ENCODE results near the gene PLEKHA4. TPM values are rescaled to one million over a fixed set of nuclear protein-coding genes. Genes with fewer than 3 reads are reported as not detected.
"Not testable (repeated sequence)": the region's sequence is repeated elsewhere in the genome, so short reads cannot be mapped to it uniquely, and the experiment has no call there.

Gene PLEKHA4, protein sequence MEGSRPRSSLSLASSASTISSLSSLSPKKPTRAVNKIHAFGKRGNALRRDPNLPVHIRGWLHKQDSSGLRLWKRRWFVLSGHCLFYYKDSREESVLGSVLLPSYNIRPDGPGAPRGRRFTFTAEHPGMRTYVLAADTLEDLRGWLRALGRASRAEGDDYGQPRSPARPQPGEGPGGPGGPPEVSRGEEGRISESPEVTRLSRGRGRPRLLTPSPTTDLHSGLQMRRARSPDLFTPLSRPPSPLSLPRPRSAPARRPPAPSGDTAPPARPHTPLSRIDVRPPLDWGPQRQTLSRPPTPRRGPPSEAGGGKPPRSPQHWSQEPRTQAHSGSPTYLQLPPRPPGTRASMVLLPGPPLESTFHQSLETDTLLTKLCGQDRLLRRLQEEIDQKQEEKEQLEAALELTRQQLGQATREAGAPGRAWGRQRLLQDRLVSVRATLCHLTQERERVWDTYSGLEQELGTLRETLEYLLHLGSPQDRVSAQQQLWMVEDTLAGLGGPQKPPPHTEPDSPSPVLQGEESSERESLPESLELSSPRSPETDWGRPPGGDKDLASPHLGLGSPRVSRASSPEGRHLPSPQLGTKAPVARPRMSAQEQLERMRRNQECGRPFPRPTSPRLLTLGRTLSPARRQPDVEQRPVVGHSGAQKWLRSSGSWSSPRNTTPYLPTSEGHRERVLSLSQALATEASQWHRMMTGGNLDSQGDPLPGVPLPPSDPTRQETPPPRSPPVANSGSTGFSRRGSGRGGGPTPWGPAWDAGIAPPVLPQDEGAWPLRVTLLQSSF
- total RNA-seq = 10.8 TPM

DNA sequence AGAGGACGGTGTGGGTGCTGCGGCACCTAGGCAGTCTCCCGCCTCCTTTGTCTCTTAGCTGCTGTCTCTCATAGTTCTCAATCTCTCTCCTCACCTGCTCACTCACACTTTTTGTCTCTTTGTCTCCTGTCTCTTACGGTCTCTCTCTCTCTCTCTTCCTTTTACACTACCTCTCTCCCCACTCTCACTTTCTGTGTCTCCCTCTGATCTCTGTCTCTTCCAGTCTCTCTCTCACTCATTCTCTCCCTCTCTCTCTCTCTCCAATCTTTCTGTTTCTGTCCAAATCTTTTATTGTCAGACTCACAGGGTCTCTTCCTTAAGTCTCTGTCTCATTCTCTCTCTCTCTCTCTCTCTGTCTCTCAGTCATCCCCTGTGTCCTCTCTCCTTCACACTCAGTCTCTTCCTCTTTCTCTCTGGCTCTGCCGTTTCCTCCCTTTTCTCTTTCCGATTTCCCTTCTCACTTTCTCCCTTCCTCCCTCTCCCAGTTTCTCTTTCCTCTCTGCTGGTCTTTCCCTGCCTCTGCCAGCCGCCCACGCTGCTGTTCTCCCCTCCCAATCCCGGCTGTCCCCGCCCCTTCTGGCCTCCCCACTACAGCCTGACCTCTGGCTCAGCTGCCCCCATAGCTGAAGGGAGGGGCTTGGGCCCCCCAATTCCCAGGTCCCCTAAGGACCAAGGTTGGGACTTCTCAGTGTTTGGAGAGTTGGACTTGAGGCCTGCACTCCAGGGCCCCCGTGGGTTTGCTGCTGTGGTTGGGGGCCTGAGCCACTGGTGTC lies at the start of gene PLEKHA4:
Gene PLEKHA4, minus strand, starts transcription at position 504 of the 773 bp plus-strand sequence. CDS start 997 bp downstream, outside the sequence.
- DNase-seq (ENCODE audit: low read depth in 2 of 3, low spot score in 2 of 3) = no peak

DNA sequence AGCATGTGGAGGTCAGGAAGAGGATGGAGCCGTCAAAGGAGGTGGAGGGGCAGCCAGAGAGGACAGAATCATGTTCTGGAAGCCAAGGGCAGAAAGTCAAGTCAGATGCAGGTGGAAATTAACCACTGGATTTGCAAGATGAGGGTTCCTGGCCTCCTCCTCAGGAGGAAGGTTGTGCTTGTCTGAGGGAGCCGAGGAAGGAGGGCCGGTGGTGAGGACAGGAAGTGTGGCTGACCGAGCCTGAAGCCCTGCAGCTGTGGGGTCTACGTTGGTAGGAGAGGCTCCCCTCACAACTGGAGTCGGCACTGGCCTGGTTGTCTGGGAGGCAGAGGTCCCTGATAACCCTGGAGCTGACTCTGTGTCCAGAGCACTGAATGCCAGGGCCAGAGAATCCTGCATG lies 49.7 kb upstream of the PLEKHA4 start:
- DNase-seq (ENCODE audit: low read depth in 2 of 3, low spot score in 2 of 3) = no peak

DNA sequence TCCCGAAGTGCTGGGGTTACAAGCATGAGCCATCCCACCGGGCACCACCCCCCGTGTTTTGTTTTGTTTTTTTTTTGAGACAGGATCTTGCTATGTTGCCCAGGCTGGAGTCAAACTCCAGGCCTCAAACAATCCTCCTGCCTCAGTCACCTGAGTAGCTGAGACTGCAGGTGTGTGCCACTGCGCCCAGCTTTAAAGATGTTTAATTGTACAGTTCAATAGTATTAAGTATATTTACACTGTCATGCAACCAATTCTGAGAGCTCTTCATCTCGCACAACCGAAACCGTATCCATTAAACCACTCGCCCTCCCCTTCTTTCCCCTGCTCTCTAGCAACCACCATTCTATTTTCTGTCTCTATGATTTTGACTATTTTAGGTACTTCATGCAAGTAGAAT lies 47.3 kb upstream of the PLEKHA4 start:
- DNase-seq (ENCODE audit: low read depth in 2 of 3, low spot score in 2 of 3) = no peak

DNA sequence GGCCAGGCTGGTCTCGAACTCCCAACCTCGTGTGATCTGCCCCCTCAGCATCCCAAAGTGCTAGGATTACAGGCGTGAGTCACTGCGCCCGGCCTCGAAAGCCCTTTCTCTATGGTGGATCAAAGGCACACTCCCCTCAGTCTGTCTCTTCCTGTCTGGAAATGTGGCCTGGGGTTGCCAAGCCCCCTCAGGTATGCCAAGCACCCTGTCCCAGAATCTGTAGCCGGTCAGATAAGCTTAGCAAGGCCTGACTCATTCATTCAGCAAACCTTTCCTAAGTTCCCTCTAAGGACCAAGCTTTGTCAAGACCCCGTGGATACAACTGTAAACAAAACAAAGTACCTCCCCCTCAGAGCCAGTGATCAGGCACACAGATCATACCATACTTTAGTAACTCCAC lies 45.8 kb upstream of the PLEKHA4 start:
- no peak for DNase-seq (ENCODE audit: low read depth in 2 of 3, low spot score in 2 of 3)

DNA sequence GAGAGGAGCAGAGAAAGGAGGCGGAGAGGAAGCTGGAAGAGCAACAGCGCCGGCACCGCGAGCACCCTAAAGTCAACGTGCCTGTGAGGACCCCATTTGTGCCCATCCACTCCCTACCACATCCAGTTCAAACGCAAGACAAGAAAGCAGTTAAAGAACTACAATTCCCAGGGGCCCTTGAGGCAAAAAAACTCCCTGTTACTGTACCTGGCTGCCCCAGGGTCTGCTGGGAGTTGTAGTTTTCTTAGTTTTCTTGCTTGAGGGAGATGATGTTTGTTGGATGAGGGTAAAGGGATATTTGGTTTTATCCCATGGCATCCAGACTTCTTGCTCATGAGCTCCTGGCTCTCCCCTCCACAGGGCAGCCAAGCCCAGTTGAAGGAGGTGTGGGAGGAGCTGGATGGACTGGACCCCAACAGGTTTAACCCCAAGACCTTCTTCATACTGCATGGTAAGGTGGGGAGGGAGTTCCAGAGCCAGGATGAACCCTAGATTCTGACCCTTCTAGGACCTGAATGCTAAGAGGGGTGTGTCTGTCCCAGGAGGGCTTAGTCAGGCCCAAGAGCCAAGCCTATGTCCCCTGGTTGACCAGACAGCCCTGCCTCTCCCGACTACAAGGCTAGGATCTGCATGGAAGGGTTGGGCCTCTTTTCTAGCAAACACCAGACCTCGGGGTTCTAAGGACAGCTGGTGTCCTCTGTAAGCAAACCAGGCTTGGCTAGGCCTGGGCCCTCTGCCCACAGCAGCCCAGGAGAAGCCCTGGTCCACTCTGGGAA lies 44.9 kb upstream of the PLEKHA4 start:
- peak in 2 of 3 donors; percentile 9 to 48 for DNase-seq (ENCODE audit: low read depth in 2 of 3, low spot score in 2 of 3)

DNA sequence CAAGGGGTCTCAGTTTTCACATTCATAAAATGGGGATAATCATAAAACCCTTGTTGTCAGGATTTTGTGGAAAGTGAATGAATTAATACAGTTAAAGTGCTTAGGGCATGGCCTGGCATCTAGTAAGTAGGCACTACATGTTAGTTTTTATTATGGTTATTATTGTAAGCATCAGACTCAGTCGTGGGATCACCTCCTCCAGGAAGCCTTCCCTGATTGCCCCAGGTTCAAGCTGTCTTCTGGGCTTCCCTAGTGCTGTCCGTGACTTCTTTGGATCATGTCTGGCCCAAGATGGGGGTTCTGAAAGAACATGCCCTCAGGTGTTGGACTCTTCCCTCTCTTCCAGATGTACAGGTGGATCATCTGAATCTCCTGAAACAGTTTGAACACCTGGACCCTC lies 42.4 kb upstream of the PLEKHA4 start:
- no peak for DNase-seq (ENCODE audit: low read depth in 2 of 3, low spot score in 2 of 3)

DNA sequence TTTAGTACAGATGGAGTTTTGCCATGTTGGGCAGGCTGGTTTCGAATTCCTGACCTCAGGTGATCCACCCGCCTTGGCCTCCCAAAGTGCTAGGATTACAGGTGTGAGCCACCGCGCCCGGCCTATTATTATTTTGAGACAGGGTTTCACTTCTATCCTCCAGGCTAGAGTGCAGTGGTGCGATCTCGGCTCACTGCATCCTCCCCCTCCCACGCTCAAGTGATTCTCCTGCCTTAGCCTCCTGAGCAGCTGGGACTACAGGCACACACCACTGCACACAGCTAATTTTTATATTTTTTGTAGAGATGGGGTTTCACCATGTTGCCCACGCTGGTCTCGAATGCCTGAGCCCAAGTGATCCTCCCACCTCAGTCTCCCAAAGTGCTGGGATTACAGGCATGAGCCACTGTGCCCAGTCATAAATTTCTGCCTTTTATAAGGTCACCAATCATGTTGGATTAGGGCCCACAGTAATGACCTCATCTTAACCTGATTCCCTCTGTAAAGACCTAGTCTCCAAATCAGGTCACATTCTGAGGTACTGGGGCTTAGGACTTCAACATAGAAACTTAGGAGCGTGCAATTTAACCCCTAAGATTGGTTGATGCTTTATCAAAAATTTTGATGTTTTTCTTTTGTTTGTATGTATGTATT lies 41.1 kb upstream of the PLEKHA4 start:
- not testable (repeated sequence) for DNase-seq (ENCODE audit: low read depth in 2 of 3, low spot score in 2 of 3)

DNA sequence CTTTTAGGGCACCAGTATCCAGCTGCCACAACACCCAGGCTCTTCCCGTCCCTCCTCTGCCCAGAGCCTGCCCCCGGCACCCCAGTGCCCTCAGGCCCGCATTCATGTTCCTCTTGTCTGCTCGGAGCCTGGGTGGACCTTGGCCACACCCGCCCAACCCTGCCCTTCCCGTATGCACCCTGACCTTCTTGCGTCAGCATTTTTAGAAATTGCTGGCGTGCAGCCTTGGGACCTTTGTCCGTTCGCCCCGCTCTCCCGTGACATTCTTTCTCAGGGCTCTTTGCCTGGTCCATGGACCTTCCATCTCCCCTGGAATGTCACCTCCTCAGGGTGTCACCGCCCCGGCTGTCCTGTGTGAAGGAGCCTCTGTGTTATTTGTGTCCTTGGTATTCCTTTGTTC lies 39.3 kb upstream of the PLEKHA4 start:
- DNase-seq (ENCODE audit: low read depth in 2 of 3, low spot score in 2 of 3) = no peak

DNA sequence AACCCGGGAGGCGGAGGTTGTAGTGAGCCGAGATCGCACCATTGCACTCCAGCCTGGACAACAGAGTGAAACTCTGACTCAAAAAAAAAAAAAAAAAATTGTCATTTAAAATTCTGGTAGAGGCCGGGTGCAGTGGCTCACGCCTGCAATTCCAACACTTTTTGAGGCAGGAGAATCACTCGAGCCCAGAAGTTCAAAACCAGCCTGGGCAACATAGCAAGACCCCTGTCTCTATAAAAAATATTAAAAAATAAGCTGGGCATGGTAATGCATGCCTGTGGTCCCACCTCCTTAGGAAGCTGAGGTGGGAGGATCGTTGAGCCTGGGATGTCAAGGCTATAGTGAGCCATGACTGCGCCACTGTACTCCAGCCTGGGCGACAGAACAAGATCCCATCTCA lies 37.9 kb upstream of the PLEKHA4 start:
- DNase-seq (ENCODE audit: low read depth in 2 of 3, low spot score in 2 of 3) = no peak

DNA sequence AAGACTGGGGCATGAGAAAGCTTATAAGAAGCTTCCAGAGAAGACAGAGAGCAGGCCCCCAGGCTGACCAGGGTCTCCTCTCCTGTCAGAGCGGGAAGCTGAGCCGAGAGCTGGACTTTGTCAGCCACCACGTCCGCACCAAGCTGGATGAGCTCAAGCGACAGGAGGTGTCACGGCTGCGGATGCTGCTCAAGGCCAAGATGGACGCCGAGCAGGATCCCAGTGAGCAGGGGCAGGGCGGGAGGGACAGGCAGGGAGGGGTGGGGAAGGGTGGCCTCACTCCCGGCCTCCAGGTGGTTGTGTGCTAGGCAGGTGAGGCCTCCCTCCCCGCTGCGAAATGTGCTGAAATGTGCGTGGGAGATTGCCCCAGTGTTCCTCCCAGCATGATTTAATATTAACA lies 37.2 kb upstream of the PLEKHA4 start:
- DNase-seq (ENCODE audit: low read depth in 2 of 3, low spot score in 2 of 3) = no peak

DNA sequence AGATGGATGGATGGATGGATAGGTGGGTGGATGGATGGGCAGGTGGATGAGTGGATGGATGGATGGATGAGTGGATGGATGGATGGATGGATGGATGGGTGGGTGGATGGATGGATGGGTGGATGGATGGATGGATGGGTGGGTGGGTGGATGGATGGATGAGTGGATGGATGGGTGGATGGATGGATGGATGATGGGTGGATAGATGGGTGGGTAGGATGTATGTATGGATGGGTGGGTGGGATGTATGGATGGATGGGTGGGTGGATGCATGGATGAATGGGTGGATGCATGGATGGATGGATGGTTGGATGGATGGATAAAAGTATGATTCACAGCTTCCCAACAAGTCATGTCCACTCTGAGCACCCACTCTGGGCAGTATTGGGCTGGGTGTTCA lies 35.4 kb upstream of the PLEKHA4 start:
- DNase-seq (ENCODE audit: low read depth in 2 of 3, low spot score in 2 of 3) = not testable (repeated sequence)

DNA sequence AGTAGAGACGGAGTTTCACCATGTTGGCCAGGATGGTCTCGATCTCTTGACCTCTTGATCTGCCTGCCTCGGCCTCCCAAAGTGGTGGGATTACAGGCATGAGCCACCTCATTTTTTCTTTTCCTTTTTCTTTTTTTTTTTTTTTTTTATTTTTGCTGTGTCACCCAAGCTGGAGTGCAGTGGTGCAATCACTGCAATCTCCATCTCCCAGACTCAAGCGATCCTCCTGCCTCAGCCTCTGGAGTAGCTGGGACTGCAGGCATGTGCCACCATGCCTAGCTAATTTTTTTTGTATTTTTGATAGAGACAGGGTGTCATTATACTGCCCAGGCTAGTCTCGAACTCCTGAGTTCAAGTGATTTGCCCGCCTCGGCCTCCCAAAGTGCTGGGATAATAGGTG lies 33.9 kb upstream of the PLEKHA4 start:
- not testable (repeated sequence) for DNase-seq (ENCODE audit: low read depth in 2 of 3, low spot score in 2 of 3)

DNA sequence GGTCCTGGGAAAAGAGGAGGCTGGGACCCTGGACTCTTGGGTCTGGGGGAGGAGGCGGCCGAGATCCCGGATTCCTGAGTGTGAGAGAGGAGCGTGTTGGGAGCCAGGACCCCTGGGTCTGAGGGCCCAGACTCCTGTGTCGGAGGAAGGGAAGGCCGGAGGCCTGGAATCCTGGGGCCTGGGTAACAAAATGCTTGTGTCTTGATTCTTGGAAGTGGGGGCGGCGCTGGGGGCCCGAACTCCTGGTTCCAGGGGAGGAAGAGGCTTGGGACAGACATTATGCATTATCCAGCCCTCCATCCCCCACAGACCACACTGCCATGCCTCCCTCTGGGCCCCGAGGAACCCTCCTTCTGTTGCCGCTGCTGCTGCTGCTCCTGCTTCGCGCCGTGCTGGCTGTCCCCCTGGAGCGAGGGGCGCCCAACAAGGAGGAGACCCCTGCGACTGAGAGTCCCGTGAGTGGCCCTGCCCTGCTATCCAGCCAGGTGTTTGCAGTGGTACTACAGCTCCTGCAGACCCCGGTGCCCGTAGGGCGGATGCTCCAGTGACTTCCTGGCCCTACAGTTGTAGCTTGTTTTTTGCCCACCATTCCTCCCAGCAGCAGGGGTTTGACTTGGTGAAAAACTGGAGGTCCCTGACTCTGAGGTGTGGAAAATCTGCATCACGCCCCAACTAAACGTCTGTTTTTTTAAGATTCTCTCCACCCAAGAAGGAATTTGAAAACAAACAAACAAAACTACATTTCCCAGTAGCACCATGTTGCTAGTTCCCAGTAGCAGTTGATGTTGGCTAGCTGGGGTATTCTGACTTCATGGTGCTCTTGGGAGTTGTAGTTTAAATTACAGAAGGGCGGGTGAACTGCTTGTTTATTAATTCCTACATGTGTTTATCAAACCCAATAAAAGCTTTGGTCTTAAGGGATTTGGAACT lies 32.3 kb upstream of the PLEKHA4 start:
- DNase-seq (ENCODE audit: low read depth in 2 of 3, low spot score in 2 of 3) = peak in 1 of 3 donors; percentile 48

DNA sequence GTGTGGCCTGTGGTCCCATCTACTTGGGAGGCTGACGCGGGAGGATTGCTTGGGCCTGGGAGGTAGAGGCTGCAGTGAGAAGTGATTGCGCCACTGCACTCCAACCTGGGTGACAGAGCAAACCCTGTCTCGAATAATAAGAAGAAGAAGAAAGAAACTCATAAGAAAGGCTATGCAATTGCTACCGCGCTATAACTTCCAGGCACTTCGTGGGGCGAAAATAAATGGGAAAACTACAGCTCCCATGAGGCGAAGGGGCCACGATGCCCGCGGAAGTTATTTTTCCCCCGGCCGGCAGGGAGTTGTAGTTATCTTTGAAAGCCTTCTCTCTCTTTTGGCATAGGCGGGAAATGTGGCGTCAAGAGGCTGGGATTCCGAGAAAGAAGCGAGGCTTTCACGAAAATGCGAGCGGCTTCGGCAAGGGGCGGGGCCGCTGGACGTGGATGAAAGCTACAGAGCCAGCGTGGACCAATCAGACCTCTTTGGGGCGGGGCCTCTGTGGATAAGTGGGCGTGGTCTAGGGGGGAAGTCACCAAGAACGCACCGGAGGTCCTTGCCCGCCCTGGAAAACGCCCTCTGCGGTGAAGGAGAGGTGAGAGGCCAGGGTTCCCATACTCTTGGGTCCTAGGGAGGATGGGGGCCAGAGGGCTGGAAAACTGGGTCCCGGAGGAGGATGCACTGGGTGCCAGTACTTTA lies 31.5 kb upstream of the PLEKHA4 start, which contains the start of gene NUCB1:
Gene NUCB1, plus strand, starts transcription at position 532 of the 696 bp plus-strand sequence. CDS start 485 bp downstream, outside the sequence.
- peak; percentile 91 to 99 (median 99) for DNase-seq (ENCODE audit: low read depth in 2 of 3, low spot score in 2 of 3)

DNA sequence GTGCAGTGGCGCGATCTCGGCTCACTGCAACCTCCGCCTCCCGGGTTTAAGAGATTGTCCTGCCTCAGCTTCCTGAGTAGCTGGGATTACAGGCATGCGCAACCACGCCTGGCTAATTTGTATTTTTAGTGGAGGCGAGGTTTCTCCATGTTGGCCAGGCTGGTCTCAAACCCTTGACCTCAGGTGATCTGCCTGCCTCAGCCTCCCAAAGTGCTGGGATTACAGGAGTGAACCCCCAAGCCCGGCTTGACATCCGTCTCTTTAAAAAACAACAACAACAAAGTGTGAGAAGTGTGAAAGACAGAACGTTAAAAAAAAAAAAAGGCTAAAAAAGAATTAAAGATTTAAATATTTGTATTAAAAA lies 31.0 kb upstream of the PLEKHA4 start:
- not testable (repeated sequence) for DNase-seq (ENCODE audit: low read depth in 2 of 3, low spot score in 2 of 3)

DNA sequence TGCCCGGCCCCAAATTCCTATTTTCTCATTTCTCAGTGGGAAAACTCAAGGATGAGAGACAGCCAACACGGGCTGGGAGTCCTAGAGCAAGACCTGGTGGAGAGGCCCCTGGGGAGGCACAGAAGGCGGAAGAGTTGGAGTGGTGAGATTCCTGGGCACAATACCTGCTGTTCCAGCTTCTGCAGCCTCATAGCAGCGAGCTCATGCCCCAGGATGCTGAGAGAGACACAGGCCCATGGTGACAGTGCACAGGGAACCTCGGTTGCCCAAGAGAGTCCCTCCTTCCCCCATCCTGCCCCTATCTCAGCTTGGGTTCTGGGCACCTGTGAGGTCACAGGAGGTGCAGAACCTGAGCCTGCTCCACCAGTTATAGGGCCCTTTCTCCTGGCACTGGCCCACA lies 28.8 kb upstream of the PLEKHA4 start:
- no peak for DNase-seq (ENCODE audit: low read depth in 2 of 3, low spot score in 2 of 3)

DNA sequence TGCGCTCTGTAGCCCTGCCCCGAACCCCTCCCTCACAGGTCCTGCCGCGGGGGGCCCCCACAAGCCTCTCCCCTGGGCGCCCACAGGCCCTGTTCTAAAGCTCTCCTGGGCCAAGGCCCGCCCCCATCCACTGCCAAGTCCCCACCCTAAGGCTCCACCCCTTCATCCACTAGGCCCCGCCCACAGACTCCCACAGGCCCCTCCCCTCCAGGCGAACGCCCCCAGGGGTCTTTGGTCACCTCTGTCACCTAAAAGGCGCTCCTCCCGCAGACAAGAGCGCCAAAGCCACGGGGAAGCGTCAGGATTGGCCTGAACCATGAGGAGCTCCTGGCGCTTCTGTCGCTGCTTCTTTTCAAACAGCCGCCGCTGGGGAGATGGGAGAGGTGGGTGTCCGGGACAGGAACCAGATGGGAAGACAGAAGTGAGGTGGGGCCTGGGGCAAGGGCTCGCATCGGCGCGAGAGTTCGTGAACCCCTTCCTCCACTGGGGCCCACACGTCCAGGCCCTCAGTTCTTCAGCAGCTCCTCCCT lies 27.8 kb upstream of the PLEKHA4 start:
- DNase-seq (ENCODE audit: low read depth in 2 of 3, low spot score in 2 of 3) = peak in 2 of 3 donors; percentile 74 to 88

DNA sequence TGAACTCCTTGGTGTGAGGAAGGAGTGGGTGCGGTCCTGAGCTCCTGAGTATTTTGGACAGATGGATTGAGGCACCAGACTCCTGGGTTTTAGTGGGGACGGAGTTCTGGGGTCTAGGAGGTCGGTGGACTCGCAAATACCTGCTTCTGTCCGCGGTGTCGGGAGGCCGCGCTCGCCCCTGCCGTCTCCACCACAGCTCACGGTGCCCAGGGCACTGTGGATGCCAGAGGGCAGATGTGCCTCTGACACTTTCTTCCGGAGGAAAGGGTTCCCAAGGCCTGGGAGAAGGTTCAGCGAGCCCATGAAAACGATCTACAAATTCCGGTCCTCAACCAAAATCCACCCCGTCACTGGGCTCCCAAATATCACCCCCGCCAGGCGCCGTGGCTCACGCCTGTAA lies 26.8 kb upstream of the PLEKHA4 start:
- DNase-seq (ENCODE audit: low read depth in 2 of 3, low spot score in 2 of 3) = no peak
